Colonic mucosa (tissue), 4 donors: ENCODE results near the gene SIDT2. TPM values are rescaled to one million over a fixed set of nuclear protein-coding genes. Genes with fewer than 3 reads are reported as not detected.
"Not testable (repeated sequence)": the region's sequence is repeated elsewhere in the genome, so short reads cannot be mapped to it uniquely, and the experiment has no call there.

ENCODE experiments used
- DNase-seq: peaks from one replicate; pipeline ENCODE4 v3.0.0-alpha.2; 2020
- H3K27ac ChIP-seq: fragments of 200-600 bp; one replicate; pipeline ENCODE4 v1.8.0; 2021
- H3K27me3 ChIP-seq: fragments of 200-600 bp; one replicate; pipeline ENCODE4 v1.8.0; 2021
- H3K36me3 ChIP-seq: fragments of 200-600 bp; one replicate; pipeline ENCODE4 v1.8.0; 2021
- H3K4me1 ChIP-seq: fragments of 200-600 bp; one replicate; pipeline ENCODE4 v1.8.0; 2021; ENCODE audit warnings: mild to moderate bottlenecking
- H3K4me3 ChIP-seq: fragments of 200-600 bp; one replicate; pipeline ENCODE4 v1.8.0; 2021
- H3K9ac ChIP-seq, 2 donors: one replicate each; pipeline ENCODE4 v1.7.0; 2013; ENCODE audit warnings: control low read depth in 2 of 2, low read depth in 2 of 2, low read length in 2 of 2
- H3K9me3 ChIP-seq: fragments of 200-600 bp; one replicate; pipeline ENCODE4 v1.8.0; 2021
- intact Hi-C: fragments of 100-400 bp; cut with DNase I; formaldehyde crosslinking; loops from one replicate; pipeline ENCODE4 v1.14.1; 2022
- total RNA-seq, 2 donors: library from RNA; stranded (reverse); fragmentation: NEBNext Ultra II Directional in 1 of 2; extraction: Animal tissue kit (Norgen Biotek cat#: 25700) in 1 of 2; gene quantifications; one replicate each; pipeline ENCODE4 v1.2.1, GENCODE V29; 2021
- TF ChIP-seq, protein P1 (sequence below): fragments of 200-600 bp; IDR thresholded peaks from one replicate; pipeline ENCODE4 v1.8.0; 2022; ENCODE audit warnings: antibody characterized with exemption, mild to moderate bottlenecking
- donor health status: healthy.
- donor health status: DM: no; HTN: no; CAD: no.
- donor health status: DM: no; HTN: no; CAD: no.

Gene SIDT2
- 10 to 100 TPM; 42.9 to 69.3 TPM for total RNA-seq

- H3K27ac ChIP-seq = peak within 1 kb of the TSS; percentile 95
- H3K4me3 ChIP-seq = peak within 1 kb of the TSS; percentile 93
- no peaks in the 10 kb centered on the region for H3K4me1 ChIP-seq
- H3K27me3 ChIP-seq = no peaks in the 10 kb centered on the region
- no peaks in the 10 kb centered on the region for H3K9me3 ChIP-seq
- no peaks in the 10 kb centered on the region for H3K36me3 ChIP-seq
- intact Hi-C loops = no loop called here
- peak within 1 kb of the TSS; percentile 84 to 87 for H3K9ac ChIP-seq
- peak; percentile 96 for DNase-seq
- TF ChIP-seq, protein P1, sequence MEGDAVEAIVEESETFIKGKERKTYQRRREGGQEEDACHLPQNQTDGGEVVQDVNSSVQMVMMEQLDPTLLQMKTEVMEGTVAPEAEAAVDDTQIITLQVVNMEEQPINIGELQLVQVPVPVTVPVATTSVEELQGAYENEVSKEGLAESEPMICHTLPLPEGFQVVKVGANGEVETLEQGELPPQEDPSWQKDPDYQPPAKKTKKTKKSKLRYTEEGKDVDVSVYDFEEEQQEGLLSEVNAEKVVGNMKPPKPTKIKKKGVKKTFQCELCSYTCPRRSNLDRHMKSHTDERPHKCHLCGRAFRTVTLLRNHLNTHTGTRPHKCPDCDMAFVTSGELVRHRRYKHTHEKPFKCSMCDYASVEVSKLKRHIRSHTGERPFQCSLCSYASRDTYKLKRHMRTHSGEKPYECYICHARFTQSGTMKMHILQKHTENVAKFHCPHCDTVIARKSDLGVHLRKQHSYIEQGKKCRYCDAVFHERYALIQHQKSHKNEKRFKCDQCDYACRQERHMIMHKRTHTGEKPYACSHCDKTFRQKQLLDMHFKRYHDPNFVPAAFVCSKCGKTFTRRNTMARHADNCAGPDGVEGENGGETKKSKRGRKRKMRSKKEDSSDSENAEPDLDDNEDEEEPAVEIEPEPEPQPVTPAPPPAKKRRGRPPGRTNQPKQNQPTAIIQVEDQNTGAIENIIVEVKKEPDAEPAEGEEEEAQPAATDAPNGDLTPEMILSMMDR = no peak
Observed at GRCh38 chr11:117178210-117179034, at the start of gene SIDT2. Gene SIDT2 (plus strand): TSS chr11:117178743. CDS start chr11:117179264, 521 bp downstream.

- H3K36me3 ChIP-seq, intact Hi-C loops: not testable (repeated sequence)
Observed at GRCh38 chr11:117130396-117130795, 48.1 kb upstream of the SIDT2 start.

DNA sequence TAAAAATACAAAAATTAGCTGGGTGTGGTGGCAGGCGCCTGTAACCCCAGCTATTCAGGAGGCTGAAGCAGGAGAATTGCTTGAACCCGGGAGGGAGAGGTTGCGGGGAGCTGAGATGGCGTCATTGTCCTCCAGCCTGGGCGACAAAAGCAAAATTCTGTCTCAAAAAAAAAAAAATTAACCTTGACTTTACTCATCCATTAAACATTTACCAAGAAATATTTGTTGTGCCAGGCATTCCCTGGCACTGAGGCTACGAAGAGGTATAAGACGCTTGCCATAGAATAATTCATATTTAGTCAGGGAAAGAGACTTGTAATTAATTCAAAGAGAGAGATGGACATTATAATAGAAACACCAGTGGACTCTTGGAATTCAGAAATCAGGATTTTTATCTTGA is 47.7 kb upstream of the SIDT2 start:
- H3K9me3 ChIP-seq = no peaks in the 10 kb centered on the region
- H3K4me3 ChIP-seq = no peak overlapping the region
- H3K27me3 ChIP-seq = no peaks in the 10 kb centered on the region
- no peaks in the 10 kb centered on the region for H3K4me1 ChIP-seq
- no peak for DNase-seq
- no peak overlapping the region for H3K9ac ChIP-seq
- no peaks in the 10 kb centered on the region for H3K36me3 ChIP-seq
- H3K27ac ChIP-seq = no peak overlapping the region
- TF ChIP-seq, protein P1 = no peak
- intact Hi-C loops = no loop called here

More at GRCh38 chr11:117130396-117130795, 48.1 kb upstream of the SIDT2 start:
- not testable (repeated sequence) for H3K27ac ChIP-seq, DNase-seq, H3K4me3 ChIP-seq, H3K4me1 ChIP-seq, H3K9me3 ChIP-seq, H3K27me3 ChIP-seq, H3K9ac ChIP-seq

DNA sequence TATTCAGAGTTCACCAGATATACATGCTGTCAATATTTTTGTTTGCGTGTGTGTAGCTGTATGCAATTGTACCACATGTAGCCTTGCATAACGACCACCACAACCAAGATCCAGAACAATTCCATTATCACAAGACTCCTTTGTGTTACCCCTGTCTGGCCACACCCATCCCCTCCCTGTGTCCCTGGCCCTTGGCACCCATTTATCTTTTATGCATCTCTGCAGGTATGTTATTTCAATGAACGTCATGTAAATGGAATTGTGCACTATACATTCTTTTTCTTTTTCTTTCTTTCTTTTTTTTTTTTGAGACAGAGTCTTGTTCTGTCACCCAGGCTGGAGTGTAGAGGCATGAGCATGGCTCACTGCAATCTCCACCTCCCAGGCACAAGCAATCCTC is 44.1 kb upstream of the SIDT2 start:
- TF ChIP-seq, protein P1 = no peak
- Histone ChIP-seq H3K4me1 (no peaks in the 10 kb centered on the region), H3K27ac (no peak overlapping the region), H3K4me3 (no peak overlapping the region), H3K9me3 (no peaks in the 10 kb centered on the region), H3K36me3 (no peaks in the 10 kb centered on the region), H3K9ac (no peak overlapping the region), H3K27me3 (no peaks in the 10 kb centered on the region)
- DNase-seq = no peak
- intact Hi-C loops = no loop called here

DNA sequence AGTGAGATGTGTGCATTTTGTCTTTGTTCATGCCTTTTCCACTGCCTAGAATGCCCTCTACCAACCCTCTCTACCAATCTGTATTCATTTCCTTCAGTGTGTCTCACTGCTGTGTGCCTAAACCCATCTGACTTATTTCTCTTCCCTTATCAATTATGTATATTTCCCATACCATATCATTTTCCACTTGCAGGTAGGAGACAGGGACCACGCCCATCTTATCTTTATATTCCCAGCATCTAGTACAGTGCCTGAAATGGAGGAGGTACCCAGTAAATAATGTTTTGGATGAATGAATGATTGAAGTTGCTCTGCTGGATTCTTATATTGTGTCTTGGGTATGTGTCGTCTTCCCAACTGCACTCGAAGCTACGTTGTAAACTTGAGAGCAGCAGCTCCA is 43.6 kb upstream of the SIDT2 start:
- H3K36me3 ChIP-seq, H3K27me3 ChIP-seq, H3K9me3 ChIP-seq, H3K4me1 ChIP-seq, H3K9ac ChIP-seq, H3K4me3 ChIP-seq, intact Hi-C loops, H3K27ac ChIP-seq, DNase-seq: not testable (repeated sequence)

GRCh38 chr11:117137223-117138086 is 41.1 kb upstream of the SIDT2 start:
- H3K27me3 ChIP-seq, DNase-seq, H3K4me3 ChIP-seq, H3K36me3 ChIP-seq, H3K27ac ChIP-seq, H3K9me3 ChIP-seq, H3K9ac ChIP-seq, intact Hi-C loops, H3K4me1 ChIP-seq: not testable (repeated sequence)
